Uterus (tissue), 2 donors: ENCODE results near the gene NBEAL2.

Experiments
- CTCF ChIP-seq, 4 experiments: fragments of 200-600 bp in 2 of 4; fragments of 450-650 bp in 2 of 4; sonication (generic) in 2 of 4; IDR thresholded peaks; one replicate each; pipeline ENCODE4 v1.5.1; 2016 to 2019; ENCODE audit warnings: antibody characterized with exemption in 4 of 4, mild to moderate bottlenecking in 2 of 4, moderate library complexity in 1 of 4
- POLR2A ChIP-seq, 2 donors: fragments of 450-650 bp; IDR thresholded peaks; one replicate each; pipeline ENCODE4 v1.6.1; 2016; ENCODE audit warnings: antibody characterized with exemption in 2 of 2, mild to moderate bottlenecking in 1 of 2, moderate library complexity in 1 of 2

GRCh38 chr3:46987743-46988401 lies 8.4 kb downstream of the NBEAL2 start:
- no peak for TF ChIP-seq CTCF (IDR thresholded peaks at IDR 0.05)
- no peak for TF ChIP-seq POLR2A (IDR thresholded peaks at IDR 0.05)
